ENCODE data around the gene PFKL.

Gene PFKL

DNA sequence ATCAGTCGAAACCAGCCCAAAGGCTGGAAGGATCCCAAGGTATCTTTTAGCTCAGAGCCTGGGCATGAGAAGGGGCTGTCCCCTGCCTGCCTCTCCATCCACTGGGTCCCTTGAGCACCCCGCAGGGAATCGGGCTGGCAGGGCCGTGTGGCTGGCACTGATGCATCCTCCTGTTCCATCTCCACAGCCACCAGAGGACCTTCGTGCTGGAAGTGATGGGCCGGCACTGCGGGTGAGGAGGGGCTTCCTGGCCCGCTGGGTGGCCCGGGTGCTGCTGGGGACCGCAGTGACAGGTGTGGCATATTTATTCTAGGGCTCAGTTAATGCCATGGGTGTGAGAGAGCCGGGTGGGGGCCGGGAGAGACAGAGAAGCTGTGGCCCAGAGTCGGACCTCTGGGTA lies 13.6 kb downstream of the PFKL start:
- DNase-seq (ENCODE audit: low read depth), result no peak
- TF ChIP-seq, protein P1, sequence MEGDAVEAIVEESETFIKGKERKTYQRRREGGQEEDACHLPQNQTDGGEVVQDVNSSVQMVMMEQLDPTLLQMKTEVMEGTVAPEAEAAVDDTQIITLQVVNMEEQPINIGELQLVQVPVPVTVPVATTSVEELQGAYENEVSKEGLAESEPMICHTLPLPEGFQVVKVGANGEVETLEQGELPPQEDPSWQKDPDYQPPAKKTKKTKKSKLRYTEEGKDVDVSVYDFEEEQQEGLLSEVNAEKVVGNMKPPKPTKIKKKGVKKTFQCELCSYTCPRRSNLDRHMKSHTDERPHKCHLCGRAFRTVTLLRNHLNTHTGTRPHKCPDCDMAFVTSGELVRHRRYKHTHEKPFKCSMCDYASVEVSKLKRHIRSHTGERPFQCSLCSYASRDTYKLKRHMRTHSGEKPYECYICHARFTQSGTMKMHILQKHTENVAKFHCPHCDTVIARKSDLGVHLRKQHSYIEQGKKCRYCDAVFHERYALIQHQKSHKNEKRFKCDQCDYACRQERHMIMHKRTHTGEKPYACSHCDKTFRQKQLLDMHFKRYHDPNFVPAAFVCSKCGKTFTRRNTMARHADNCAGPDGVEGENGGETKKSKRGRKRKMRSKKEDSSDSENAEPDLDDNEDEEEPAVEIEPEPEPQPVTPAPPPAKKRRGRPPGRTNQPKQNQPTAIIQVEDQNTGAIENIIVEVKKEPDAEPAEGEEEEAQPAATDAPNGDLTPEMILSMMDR (conservative IDR thresholded peaks at IDR 0.05; ENCODE audit: low read depth, low read length), result no peak
- no peak overlapping the region for H3K4me3 ChIP-seq (ENCODE audit: low read depth, low read length)

DNA sequence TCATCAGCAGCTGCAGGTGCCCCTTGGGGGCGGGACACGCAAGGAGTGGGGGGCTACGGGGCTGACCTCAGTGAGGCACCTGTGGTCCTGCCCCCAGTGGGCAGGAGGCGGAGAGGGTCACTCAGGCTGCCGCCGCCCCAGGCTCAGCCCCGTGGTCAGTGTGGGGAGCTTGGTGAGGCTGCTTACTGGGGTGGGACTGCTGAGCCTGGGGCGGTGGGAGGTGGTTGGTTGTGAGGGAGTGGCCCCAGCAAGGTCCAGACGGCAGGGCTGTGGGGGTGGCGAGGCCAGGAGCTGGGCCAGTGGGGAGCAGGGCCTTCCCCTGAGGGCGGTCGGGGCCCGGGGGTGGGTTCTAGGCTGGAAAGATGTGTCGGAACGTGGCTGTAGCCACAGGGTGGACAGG lies 14.3 kb downstream of the PFKL start:
- no peak overlapping the region for H3K4me3 ChIP-seq (ENCODE audit: low read depth, low read length)
- TF ChIP-seq, protein P1 (conservative IDR thresholded peaks at IDR 0.05; ENCODE audit: low read depth, low read length), result no peak
- DNase-seq (ENCODE audit: low read depth), result no peak

DNA sequence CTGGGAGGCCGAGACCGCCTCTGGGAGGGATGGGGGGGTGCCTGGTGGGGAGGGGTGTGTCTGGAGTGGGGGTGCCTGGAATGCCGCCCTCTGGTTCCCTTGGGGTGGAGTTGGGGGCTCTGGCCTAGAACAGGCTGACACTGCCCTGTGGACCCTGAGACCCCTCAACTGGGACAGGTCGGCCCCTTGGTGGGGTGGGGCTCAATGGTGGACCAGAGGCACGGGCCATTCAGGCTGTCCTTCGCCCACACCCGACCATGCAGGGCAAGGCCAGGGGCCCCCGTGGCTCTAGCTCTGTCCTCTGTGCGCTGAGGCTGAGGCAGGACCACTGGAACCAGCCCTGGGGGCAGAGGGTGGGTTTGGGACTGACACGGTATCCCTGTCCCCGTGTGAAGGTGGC lies 14.7 kb downstream of the PFKL start:
- H3K4me3 ChIP-seq (ENCODE audit: low read depth, low read length), result no peak overlapping the region
- no peak for DNase-seq (ENCODE audit: low read depth)
- TF ChIP-seq, protein P1 (conservative IDR thresholded peaks at IDR 0.05; ENCODE audit: low read depth, low read length), result no peak

- DNase-seq (ENCODE audit: low read depth), result no peak
- no peak overlapping the region for H3K4me3 ChIP-seq (ENCODE audit: low read depth, low read length)
- TF ChIP-seq, protein P1 (conservative IDR thresholded peaks at IDR 0.05; ENCODE audit: low read depth, low read length), result no peak
These were observed 15.9 kb downstream of the PFKL start for GRCh38 chr21:44315691-44316203.

GRCh38 chr21:44316277-44316900 lies 16.5 kb downstream of the PFKL start:
- no peak for DNase-seq (ENCODE audit: low read depth)
- no peak overlapping the region for H3K4me3 ChIP-seq (ENCODE audit: low read depth, low read length)
- TF ChIP-seq, protein P1 (conservative IDR thresholded peaks at IDR 0.05; ENCODE audit: low read depth, low read length), result no peak

- DNase-seq (ENCODE audit: low read depth), result no peak
- TF ChIP-seq, protein P1 (conservative IDR thresholded peaks at IDR 0.05; ENCODE audit: low read depth, low read length), result no peak
- H3K4me3 ChIP-seq (ENCODE audit: low read depth, low read length), result no peak overlapping the region
These were observed 17.5 kb downstream of the PFKL start for GRCh38 chr21:44317241-44317782.

DNA sequence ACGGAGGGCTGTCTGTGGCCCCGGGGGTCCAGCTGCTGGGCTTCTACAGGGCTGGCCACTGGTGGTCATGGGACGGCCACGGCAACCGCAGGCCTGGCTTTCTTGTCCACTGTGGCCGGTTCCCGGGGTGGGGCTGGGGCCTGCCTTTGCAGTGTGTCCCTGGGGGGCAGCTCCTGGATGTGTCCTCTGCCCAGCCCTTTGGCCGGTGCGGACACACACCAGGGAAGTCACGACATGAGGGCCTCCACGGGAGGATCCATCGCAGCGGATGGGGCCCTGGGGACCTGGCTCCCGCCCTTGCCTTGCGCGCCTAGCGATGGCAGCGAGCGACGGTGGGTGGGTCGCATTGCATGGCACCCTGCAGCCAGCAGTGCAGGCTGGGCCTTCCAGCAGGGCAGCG lies 18.0 kb downstream of the PFKL start:
- no peak overlapping the region for H3K4me3 ChIP-seq (ENCODE audit: low read depth, low read length)
- TF ChIP-seq, protein P1 (conservative IDR thresholded peaks at IDR 0.05; ENCODE audit: low read depth, low read length), result no peak
- no peak for DNase-seq (ENCODE audit: low read depth)
